ENCODE results near the gene SERPINB11. TPM values are rescaled to one million over a fixed set of nuclear protein-coding genes. Genes with fewer than 3 reads are reported as not detected.

SERPINB11 gene
- total RNA-seq, 6 experiments from 2014 or later: not detected

DNA sequence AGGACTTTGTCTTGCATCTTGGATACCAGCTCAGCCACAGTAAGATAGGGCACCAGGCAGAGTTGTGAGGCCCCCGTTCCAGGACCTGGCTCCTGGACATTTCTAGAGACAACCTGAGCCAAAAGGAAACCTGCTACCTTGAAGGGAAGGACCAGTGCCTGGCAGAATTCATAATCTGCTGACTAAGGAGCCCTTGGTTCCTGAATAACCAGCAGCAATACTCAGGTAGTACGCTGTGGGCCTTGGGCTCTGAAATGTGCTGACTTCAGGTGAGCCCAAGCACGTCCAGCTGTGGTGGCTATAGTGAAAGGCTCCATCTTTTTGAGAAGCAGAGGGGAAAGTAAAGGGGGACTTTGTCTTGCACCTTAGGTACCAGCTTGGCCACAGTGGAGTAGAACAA is 28.5 kb downstream of the SERPINB11 start:
- Mint-ChIP-seq H3K9me3 (no peaks in the 10 kb centered on the region), H3K27me3 (ENCODE audit: insufficient read depth) (no peaks in the 10 kb centered on the region), H3K4me3 (no peak overlapping the region), H3K4me1 (ENCODE audit: low read depth) (peaks cover 35% of the 10 kb centered on the region), H3K36me3 (ENCODE audit: low read depth) (no peaks in the 10 kb centered on the region), H3K27ac (no peak overlapping the region)
- no peak for DNase-seq
- TF ChIP-seq, protein P1, sequence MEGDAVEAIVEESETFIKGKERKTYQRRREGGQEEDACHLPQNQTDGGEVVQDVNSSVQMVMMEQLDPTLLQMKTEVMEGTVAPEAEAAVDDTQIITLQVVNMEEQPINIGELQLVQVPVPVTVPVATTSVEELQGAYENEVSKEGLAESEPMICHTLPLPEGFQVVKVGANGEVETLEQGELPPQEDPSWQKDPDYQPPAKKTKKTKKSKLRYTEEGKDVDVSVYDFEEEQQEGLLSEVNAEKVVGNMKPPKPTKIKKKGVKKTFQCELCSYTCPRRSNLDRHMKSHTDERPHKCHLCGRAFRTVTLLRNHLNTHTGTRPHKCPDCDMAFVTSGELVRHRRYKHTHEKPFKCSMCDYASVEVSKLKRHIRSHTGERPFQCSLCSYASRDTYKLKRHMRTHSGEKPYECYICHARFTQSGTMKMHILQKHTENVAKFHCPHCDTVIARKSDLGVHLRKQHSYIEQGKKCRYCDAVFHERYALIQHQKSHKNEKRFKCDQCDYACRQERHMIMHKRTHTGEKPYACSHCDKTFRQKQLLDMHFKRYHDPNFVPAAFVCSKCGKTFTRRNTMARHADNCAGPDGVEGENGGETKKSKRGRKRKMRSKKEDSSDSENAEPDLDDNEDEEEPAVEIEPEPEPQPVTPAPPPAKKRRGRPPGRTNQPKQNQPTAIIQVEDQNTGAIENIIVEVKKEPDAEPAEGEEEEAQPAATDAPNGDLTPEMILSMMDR (IDR thresholded peaks at IDR 0.05): no peak

DNA sequence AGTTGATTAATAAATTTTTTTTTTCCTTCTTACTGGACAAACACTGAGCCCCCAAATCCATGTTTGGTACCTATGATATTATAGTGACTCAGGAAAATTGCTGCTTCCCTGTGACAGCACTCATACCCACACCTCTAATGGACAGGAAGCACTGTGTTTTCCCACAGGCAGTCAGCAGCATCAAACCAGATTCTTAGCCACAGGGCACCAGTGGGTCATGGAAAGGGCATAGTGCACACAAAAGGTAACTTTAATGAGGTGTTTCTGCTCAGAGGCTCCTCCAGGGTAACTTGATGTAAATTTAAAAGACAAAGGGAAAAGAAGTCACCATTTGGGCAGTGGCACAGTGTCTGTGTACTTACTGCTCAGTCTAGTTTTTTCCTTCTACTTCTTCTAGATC is 34.1 kb downstream of the SERPINB11 start:
- TF ChIP-seq, protein P1 (IDR thresholded peaks at IDR 0.05): no peak
- DNase-seq: peak; percentile 29
- no peak overlapping the region for H3K4me3 Mint-ChIP-seq
- H3K9me3 Mint-ChIP-seq: no peaks in the 10 kb centered on the region
- H3K27ac Mint-ChIP-seq: peak overlapping the region; percentile 29
- H3K36me3 Mint-ChIP-seq (ENCODE audit: low read depth): no peaks in the 10 kb centered on the region
- H3K4me1 Mint-ChIP-seq (ENCODE audit: low read depth): peaks cover 57% of the 10 kb centered on the region
- H3K27me3 Mint-ChIP-seq (ENCODE audit: insufficient read depth): no peaks in the 10 kb centered on the region

DNA sequence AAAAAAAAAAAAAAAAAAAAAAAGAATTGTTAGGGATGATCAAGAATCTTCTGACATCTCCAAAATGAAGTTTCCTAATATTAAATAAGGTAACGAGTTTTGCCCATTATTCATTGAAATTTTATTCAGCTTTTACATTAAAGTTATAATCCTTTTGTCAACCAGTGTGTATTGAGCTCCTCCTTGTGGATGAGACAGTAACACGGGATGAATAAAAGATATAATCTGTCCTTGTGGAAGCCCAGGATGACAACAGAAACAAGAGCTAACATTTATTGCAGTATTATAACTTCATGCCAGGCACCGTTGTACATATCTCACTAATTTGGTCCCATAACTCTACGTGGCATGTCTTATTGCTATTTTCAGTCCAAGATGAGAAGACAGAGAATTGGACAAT is 39.0 kb downstream of the SERPINB11 start:
- H3K27ac Mint-ChIP-seq: no peak overlapping the region
- peaks cover 60% of the 10 kb centered on the region for H3K4me1 Mint-ChIP-seq (ENCODE audit: low read depth)
- H3K9me3 Mint-ChIP-seq: no peaks in the 10 kb centered on the region
- no peaks in the 10 kb centered on the region for H3K27me3 Mint-ChIP-seq (ENCODE audit: insufficient read depth)
- H3K36me3 Mint-ChIP-seq (ENCODE audit: low read depth): no peaks in the 10 kb centered on the region
- TF ChIP-seq, protein P1 (IDR thresholded peaks at IDR 0.05): peak; percentile 84
- DNase-seq: peak; percentile 76
- H3K4me3 Mint-ChIP-seq: no peak overlapping the region

DNA sequence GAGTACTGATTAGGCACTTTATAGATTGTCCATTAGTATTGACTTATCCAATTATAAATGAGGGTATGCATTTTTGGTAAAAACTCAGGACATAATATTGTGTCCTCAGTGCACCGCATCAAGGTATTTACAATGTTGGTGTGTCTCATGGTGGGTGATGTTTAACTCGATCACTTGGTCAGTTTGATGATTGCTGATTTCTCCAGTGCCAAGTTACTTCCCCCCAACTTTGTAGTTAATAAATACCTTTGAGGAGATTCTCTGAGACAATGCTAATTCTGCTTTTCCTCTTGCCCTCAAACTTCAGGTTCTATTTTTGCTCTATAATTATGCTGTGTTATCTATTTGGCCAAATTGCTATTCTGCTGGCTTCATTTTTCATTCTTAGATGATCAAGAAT is 44.2 kb downstream of the SERPINB11 start:
- Mint-ChIP-seq H3K9me3 (no peaks in the 10 kb centered on the region), H3K4me3 (no peak overlapping the region), H3K36me3 (ENCODE audit: low read depth) (peaks cover 5% of the 10 kb centered on the region; the same call in 1 of the 2 replicates), H3K27me3 (ENCODE audit: insufficient read depth) (no peaks in the 10 kb centered on the region), H3K4me1 (ENCODE audit: low read depth) (peaks cover 12% of the 10 kb centered on the region), H3K27ac (no peak overlapping the region)
- DNase-seq: no peak
- TF ChIP-seq, protein P1 (IDR thresholded peaks at IDR 0.05): no peak

DNA sequence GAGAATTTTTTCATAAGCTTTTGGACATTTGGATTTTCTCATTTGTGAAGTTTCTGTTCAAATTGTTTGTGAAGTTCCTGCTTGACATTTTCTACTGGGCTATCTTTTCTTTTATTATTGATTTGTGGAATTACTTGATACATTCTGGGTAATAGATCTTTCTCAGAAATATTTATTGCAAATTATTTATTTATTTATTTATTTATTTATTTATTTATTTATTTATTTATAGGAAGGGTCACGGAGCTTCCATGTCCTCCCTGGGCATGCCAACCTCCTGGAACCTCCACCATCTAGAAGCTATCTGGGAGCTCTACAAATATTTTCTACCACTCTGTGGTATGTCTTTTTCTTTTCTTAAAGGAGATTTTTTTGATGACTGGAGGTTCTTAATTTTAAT is 46.7 kb downstream of the SERPINB11 start:
- no peak overlapping the region for H3K27ac Mint-ChIP-seq
- no peaks in the 10 kb centered on the region for H3K27me3 Mint-ChIP-seq (ENCODE audit: insufficient read depth)
- no peak for DNase-seq
- H3K4me1 Mint-ChIP-seq (ENCODE audit: low read depth): peaks cover 12% of the 10 kb centered on the region
- no peaks in the 10 kb centered on the region for H3K9me3 Mint-ChIP-seq
- H3K36me3 Mint-ChIP-seq (ENCODE audit: low read depth): peaks cover 12% of the 10 kb centered on the region; the same call in 1 of the 2 replicates
- H3K4me3 Mint-ChIP-seq: no peak overlapping the region
- TF ChIP-seq, protein P1 (IDR thresholded peaks at IDR 0.05): no peak

DNA sequence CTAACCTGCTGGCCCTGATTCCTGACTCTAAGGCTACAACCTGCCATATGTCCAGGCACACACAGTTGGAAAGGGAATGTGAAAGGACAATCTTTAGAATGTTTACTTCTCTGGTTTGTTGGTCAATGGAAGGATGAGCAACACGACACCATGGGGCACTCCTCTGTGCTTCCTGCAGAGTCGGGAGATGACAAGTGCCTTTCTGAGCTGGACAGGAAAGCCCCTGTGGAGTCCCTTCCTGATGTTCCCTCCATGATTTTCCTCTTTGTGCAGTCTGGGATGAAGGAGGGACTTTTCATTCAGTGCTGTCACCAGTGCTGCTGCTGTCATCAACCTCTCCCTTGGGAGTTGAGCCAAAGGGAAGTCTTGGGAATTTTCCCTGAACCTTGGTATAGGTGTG is 49.9 kb downstream of the SERPINB11 start:
- Mint-ChIP-seq H3K27ac (no peak overlapping the region), H3K36me3 (ENCODE audit: low read depth) (peaks cover 12% of the 10 kb centered on the region; the same call in 1 of the 2 replicates), H3K9me3 (no peaks in the 10 kb centered on the region), H3K4me3 (no peak overlapping the region), H3K27me3 (ENCODE audit: insufficient read depth) (no peaks in the 10 kb centered on the region), H3K4me1 (ENCODE audit: low read depth) (peaks cover 12% of the 10 kb centered on the region)
- no peak for DNase-seq
- TF ChIP-seq, protein P1 (IDR thresholded peaks at IDR 0.05): no peak
